ENCODE data around the gene COL2A1.
"Not testable (repeated sequence)": the region's sequence is repeated elsewhere in the genome, so short reads cannot be mapped to it uniquely, and the experiment has no call there.

The COL2A1 gene

GRCh38 chr12:47972895-47973294 is 31.4 kb downstream of the COL2A1 start:
- no peak for DNase-seq

- no peak for DNase-seq
Measured at GRCh38 chr12:47970843-47971242, 33.4 kb downstream of the COL2A1 start.

GRCh38 chr12:47969845-47970244 is 34.4 kb downstream of the COL2A1 start:
- no peak for DNase-seq

- DNase-seq, result no peak
Measured at GRCh38 chr12:47967461-47968321, 36.6 kb downstream of the COL2A1 start.

- no peak for DNase-seq
Measured at GRCh38 chr12:47965581-47965980, 38.7 kb downstream of the COL2A1 start.

GRCh38 chr12:47964106-47964728 is 40.1 kb downstream of the COL2A1 start:
- DNase-seq, result peak; percentile 26

- peak; percentile 96 for DNase-seq
Measured at GRCh38 chr12:47963340-47964040, 40.8 kb downstream of the COL2A1 start, which contains the start of gene TMEM106C. TSS of gene TMEM106C (plus strand) at chr12:47963596. CDS start at chr12:47964237, 641 bp downstream.

GRCh38 chr12:47962198-47962597 is 42.1 kb downstream of the COL2A1 start:
- no peak for DNase-seq

- DNase-seq, result not testable (repeated sequence)
Measured at GRCh38 chr12:47957671-47958070, 46.6 kb downstream of the COL2A1 start.

GRCh38 chr12:47955059-47955458 is 49.2 kb downstream of the COL2A1 start:
- no peak for DNase-seq

GRCh38 chr12:47954467-47955045 is 49.7 kb downstream of the COL2A1 start:
- DNase-seq, result no peak

GRCh38 chr12:47954058-47954457 is 50.2 kb downstream of the COL2A1 start:
- DNase-seq, result no peak

- DNase-seq, result no peak
Measured at GRCh38 chr12:47950856-47951468, 53.3 kb downstream of the COL2A1 start.

GRCh38 chr12:47949441-47950341 is 54.6 kb downstream of the COL2A1 start:
- DNase-seq, result peak; percentile 58

- no peak for DNase-seq
Measured at GRCh38 chr12:47947341-47947740, 56.9 kb downstream of the COL2A1 start.

GRCh38 chr12:47946413-47947323 is 57.6 kb downstream of the COL2A1 start:
- DNase-seq, result no peak

GRCh38 chr12:47945341-47945728 is 58.9 kb downstream of the COL2A1 start:
- no peak for DNase-seq

GRCh38 chr12:47944685-47945340 is 59.5 kb downstream of the COL2A1 start:
- DNase-seq, result no peak

GRCh38 chr12:47943623-47944340 is 60.5 kb downstream of the COL2A1 start:
- DNase-seq, result no peak

Data from activated CD4-positive, alpha-beta T cell treated with anti-CD3 and anti-CD28 coated beads, Interleukin-10, Interleukin-2, amounts not matched to agents 100 ng/mL and 50 ng/mL, durations not matched to agents 16 hours and 8 hours (primary cell).